HG03460 (cell line): Measurements from ENCODE around the gene ZNF516.

Source experiments
- ATAC-seq: cut with Tn5 transposase; IDR thresholded peaks from one replicate; pipeline ENCODE4 v1.9.1; 2021; ENCODE audit not compliant: unreplicated experiment

ZNF516 gene

DNA sequence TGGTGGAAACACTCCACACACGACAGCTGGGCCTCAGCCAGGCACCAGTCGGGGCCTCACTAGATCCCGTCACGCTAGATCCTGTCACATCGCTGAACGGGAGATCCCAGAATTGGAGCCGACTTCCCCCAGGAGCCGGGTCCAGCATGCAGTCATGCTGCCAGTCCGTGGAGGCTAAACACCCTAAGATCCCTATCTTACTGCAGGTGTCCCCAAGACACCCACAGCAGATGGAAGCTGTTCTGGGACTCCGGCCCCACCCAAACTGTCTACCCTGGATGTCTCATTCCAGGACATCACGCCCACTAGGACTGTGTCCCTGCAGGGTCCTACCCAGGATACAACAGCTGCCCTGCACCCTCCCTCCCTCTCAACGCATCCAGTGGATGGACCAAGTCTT lies 23.4 kb downstream of the ZNF516 start:
- ATAC-seq: no peak

- no peak for ATAC-seq
Observed at GRCh38 chr18:76468345-76469304, 26.4 kb downstream of the ZNF516 start.

DNA sequence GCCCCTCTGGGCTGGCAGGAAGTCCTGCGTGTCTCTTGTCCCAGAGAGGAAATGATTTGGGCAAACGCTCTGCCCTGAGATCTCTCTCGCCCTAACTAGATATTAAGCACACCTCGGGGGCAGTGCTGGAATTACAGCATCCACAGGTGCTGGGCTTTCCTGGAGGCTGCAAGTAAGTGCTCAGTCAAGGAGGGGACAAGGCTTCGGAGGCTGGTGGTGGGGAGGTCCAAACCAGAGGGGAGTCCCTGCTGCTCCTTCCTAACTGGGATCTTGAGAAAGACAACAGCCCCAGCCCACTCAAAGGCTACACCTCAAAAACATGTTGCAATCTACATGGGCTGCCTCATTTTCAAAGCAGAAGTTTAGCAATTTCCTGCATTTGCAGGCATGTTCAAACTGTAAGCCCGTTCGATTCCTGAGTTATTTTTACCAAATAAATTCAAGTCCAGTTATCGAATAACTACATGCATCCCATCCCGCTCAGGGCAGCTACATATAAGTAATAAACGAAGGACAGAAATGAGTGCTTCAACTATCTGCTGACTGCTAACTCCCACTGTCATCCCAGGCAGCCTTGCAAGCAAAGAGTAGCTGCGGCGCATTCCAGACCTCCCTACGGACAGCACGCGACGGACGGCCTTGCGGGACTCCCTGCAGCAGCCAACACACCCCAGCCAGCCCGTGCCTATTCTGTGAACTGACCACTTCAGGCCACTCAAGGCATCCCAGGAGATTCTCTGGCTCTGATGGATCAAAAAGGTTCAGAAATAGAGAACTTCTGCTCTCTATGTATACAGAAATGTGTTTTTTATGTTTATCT lies 27.5 kb downstream of the ZNF516 start:
- no peak for ATAC-seq

- no peak for ATAC-seq
Observed at GRCh38 chr18:76466410-76466991, 28.5 kb downstream of the ZNF516 start.

- no peak for ATAC-seq
Observed at GRCh38 chr18:76465630-76466409, 29.2 kb downstream of the ZNF516 start.

GRCh38 chr18:76464281-76465259 lies 30.5 kb downstream of the ZNF516 start:
- ATAC-seq: no peak

- ATAC-seq: no peak
Observed at GRCh38 chr18:76463872-76464271, 31.2 kb downstream of the ZNF516 start.

DNA sequence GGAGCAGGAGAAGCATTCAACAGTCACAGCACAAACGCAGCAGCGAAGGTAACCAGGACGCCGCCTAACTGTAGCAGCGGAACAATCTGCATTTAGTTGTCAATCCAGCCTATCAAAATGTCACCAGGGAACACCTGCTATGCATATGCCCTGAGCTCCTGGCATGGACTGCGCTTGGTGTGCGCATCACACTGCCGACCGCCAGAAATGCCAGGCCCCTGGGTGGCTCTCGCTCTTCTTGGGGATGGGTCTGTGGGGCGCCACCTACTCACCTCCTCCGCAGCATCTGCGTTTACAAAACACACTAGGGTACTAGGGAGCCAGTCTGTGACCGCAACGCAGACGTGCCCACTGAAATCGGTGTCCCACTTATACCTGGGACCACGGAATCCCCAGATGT lies 31.7 kb downstream of the ZNF516 start:
- no peak for ATAC-seq

DNA sequence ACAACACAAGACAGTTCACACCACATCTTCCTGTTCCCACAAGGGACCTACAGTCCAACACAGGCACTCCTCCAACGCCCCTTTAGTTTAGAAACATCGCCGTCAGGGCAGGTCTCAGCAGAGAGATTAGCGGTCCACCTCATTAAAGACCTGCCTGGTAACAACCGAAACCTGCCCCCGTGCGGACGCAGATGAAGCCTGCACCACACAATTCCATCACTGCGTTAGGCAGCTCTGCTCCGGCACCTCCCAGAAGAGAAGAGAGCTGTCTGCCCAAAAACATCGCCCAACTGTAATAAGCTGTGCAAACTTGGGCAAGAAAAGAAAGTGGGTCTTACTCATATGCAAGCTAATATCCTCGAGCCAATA lies 32.7 kb downstream of the ZNF516 start:
- no peak for ATAC-seq

GRCh38 chr18:76461692-76462325 lies 33.2 kb downstream of the ZNF516 start:
- no peak for ATAC-seq

GRCh38 chr18:76461148-76461547 lies 33.9 kb downstream of the ZNF516 start:
- ATAC-seq: no peak

DNA sequence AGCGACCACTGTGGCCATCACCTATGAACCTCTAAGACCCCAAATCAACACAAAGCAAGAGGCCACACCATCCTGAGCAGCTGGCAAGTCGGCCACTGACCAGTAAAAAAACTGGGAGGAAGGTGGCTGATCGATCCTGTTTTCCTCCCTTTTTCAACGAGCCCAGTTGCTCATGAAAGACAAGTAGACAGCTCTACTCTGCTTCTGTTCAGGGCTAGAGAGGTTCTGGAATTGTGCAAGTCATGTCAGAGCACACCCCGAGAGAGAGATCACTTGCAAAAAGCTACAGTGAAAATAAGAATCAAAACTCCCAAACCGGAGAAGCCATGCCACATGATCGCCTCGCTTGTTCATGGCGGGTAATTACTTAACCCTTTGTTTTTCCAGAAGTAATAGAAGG lies 34.6 kb downstream of the ZNF516 start:
- no peak for ATAC-seq

GRCh38 chr18:76459687-76460350 lies 35.2 kb downstream of the ZNF516 start:
- no peak for ATAC-seq

- no peak for ATAC-seq
Observed at GRCh38 chr18:76459312-76459686, 35.7 kb downstream of the ZNF516 start.

DNA sequence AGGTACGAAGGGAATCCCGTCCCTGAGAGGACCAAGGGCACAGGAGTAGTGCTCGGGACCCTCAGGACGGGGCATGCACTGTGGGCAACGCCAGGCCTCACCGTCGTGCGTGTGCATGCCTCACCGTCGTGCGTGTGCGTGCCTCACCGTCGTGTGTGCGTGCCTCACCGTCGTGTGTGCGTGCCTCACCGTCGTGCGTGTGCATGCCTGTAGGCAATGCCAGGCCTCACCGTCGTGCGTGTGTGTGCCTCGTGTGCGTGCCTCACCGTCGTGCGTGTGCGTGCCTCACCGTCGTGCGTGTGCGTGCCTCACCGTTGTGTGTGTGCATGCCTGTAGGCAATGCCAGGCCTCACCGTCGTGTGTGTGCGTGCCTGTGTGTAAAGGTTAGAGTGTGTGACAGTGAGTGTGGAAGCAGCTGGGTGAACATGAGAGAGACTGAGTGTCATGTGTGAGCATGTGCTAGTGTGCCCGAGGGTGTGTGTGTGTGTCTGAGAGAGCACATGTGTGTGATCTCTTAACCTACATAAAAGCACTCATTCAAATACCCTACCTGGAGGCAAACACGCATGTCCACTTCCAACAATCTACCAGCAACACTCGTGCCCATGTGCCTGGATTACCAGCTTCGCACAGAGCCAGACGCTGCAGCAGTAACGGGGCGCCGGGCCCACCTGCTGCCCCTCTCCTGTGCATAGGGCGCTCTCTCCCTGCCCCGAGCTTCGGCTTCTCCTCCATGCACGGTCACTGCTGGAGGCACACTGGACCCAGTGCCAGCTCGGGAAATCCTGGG lies 36.3 kb downstream of the ZNF516 start:
- ATAC-seq: no peak

- no peak for ATAC-seq
Observed at GRCh38 chr18:76457957-76458356, 37.1 kb downstream of the ZNF516 start.

- no peak for ATAC-seq
Observed at GRCh38 chr18:76457475-76457874, 37.6 kb downstream of the ZNF516 start.

GRCh38 chr18:76456823-76457222 lies 38.2 kb downstream of the ZNF516 start:
- ATAC-seq: no peak
